ENCODE data around the gene LEPR.
"Not testable (repeated sequence)": the region's sequence is repeated elsewhere in the genome, so short reads cannot be mapped to it uniquely, and the experiment has no call there.

GRCh38 chr1:65465837-65466236 is 45.4 kb downstream of the LEPR start:
- TF ChIP-seq, protein P1, sequence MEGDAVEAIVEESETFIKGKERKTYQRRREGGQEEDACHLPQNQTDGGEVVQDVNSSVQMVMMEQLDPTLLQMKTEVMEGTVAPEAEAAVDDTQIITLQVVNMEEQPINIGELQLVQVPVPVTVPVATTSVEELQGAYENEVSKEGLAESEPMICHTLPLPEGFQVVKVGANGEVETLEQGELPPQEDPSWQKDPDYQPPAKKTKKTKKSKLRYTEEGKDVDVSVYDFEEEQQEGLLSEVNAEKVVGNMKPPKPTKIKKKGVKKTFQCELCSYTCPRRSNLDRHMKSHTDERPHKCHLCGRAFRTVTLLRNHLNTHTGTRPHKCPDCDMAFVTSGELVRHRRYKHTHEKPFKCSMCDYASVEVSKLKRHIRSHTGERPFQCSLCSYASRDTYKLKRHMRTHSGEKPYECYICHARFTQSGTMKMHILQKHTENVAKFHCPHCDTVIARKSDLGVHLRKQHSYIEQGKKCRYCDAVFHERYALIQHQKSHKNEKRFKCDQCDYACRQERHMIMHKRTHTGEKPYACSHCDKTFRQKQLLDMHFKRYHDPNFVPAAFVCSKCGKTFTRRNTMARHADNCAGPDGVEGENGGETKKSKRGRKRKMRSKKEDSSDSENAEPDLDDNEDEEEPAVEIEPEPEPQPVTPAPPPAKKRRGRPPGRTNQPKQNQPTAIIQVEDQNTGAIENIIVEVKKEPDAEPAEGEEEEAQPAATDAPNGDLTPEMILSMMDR (IDR thresholded peaks at IDR 0.05; ENCODE audit: low read length): not testable (repeated sequence)
- not testable (repeated sequence) for TF ChIP-seq EZH2 (IDR thresholded peaks at IDR 0.05; ENCODE audit: borderline replicate concordance, low read length)
